Measurements from ENCODE around the gene NEMP2.

The NEMP2 gene

GRCh38 chr2:190554357-190555006 is 20.0 kb upstream of the NEMP2 start:
- DNase-seq = no peak

- DNase-seq = no peak
These were observed 18.7 kb upstream of the NEMP2 start for GRCh38 chr2:190553254-190553653.

GRCh38 chr2:190551928-190552327 is 17.4 kb upstream of the NEMP2 start:
- DNase-seq = peak; percentile 41

- no peak for DNase-seq
These were observed 15.6 kb upstream of the NEMP2 start for GRCh38 chr2:190550137-190550536.

- no peak for DNase-seq
These were observed 13.4 kb upstream of the NEMP2 start for GRCh38 chr2:190547886-190548285.

- no peak for DNase-seq
These were observed 12.2 kb upstream of the NEMP2 start for GRCh38 chr2:190546734-190547133.

GRCh38 chr2:190545555-190546385 is 11.2 kb upstream of the NEMP2 start:
- DNase-seq = no peak

- no peak for DNase-seq
These were observed 10.6 kb upstream of the NEMP2 start for GRCh38 chr2:190545093-190545492.

GRCh38 chr2:190540048-190540447 is 5.5 kb upstream of the NEMP2 start:
- peak; percentile 49 for DNase-seq

- DNase-seq = no peak
These were observed 3.7 kb upstream of the NEMP2 start for GRCh38 chr2:190538201-190538600.

GRCh38 chr2:190537765-190538164 is 3.2 kb upstream of the NEMP2 start:
- DNase-seq = no peak

GRCh38 chr2:190535586-190535985 is 1.1 kb upstream of the NEMP2 start:
- DNase-seq = no peak

GRCh38 chr2:190535121-190535439 is 558 bp upstream of the NEMP2 start:
- DNase-seq = no peak

- DNase-seq = peak; percentile 54
These were observed 583 bp downstream of the NEMP2 start for GRCh38 chr2:190533968-190534309.

GRCh38 chr2:190533175-190533967 is 1.2 kb downstream of the NEMP2 start:
- peak; percentile 52 for DNase-seq

- peak; percentile 61 for DNase-seq
These were observed 1.9 kb downstream of the NEMP2 start for GRCh38 chr2:190532581-190532980.

- peak; percentile 61 for DNase-seq
These were observed 4.1 kb downstream of the NEMP2 start for GRCh38 chr2:190530248-190530900.

- DNase-seq = no peak
These were observed 4.9 kb downstream of the NEMP2 start for GRCh38 chr2:190529486-190530247.

- peak; percentile 44 for DNase-seq
These were observed 6.0 kb downstream of the NEMP2 start for GRCh38 chr2:190528521-190529001.

- DNase-seq = no peak
These were observed 6.6 kb downstream of the NEMP2 start for GRCh38 chr2:190527918-190528317.

GRCh38 chr2:190527214-190527613 is 7.3 kb downstream of the NEMP2 start:
- no peak for DNase-seq

- DNase-seq = peak; percentile 33
These were observed 8.3 kb downstream of the NEMP2 start for GRCh38 chr2:190526105-190526750.

All from hematopoietic multipotent progenitor cell treated with erythropoietin and hydrocortisone succinate and interleukin-3 and kit ligand, for 4 days (in vitro differentiated cells).